ENCODE results near the gene RHBDF1. TPM values are rescaled to one million over a fixed set of nuclear protein-coding genes. Genes with fewer than 3 reads are reported as not detected.

Gene RHBDF1
- total and polyA plus RNA-seq, 9 of the 15 experiments (the other 6 are each of a cell fraction or from before 2014, with no cell fraction given), result 1.0 to 8.2 (median 4.2) TPM

DNA sequence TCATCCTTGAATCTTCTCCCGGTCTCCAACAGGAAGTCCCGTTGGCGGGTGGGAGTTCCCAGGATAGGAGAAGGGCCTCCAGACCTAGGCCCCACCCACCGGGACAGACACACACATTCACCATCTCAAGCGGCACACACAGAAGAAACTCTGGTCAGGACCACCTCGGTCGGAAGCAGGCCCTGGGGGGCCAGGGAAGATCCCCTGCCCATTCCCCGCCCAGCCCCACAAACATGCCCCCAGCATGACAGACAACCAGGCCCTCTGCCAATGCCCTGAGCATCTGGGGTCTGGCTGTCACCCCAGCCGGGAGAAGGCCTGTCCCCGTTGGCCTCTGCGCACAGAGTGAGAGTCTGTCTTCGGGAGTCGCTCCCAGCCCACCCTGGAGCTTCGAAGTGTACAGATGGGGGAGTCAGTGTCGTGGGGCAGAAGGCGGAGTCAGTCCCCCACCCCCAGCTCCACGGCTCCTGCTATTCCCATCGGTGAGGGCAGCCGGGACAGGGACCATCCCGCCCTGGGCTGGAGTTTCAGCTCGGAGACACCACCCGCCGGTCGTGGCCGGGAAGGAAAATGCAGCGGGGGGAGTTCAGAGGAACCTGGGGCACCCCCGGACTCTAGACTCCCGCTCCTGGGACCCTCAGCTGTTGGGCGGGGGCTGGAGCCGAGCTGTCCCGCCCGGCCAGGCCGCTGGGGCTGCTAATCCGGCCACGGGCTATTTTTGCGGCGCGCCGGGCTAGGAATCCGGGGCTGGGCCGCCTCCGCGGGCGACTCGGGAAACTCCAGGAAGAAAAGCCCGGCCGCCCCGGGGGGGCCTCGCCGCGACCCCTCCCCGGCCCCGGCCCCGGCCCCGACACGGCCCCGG is 660 bp downstream of the RHBDF1 start (continued):
- TF ChIP-seq, protein P1, sequence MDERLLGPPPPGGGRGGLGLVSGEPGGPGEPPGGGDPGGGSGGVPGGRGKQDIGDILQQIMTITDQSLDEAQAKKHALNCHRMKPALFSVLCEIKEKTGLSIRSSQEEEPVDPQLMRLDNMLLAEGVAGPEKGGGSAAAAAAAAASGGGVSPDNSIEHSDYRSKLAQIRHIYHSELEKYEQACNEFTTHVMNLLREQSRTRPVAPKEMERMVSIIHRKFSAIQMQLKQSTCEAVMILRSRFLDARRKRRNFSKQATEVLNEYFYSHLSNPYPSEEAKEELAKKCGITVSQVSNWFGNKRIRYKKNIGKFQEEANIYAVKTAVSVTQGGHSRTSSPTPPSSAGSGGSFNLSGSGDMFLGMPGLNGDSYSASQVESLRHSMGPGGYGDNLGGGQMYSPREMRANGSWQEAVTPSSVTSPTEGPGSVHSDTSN (CRISPR knock-in tag; IDR thresholded peaks at IDR 0.05; ENCODE audit: low read depth), result no peak
- TF ChIP-seq, protein P1 (tag; conservative IDR thresholded peaks at IDR 0.05; ENCODE audit: low read depth), result no peak
- TF ChIP-seq E2F3 (CRISPR knock-in tag; IDR thresholded peaks at IDR 0.05), result no peak
- TF ChIP-seq CXXC5 (CRISPR knock-in tag; IDR thresholded peaks at IDR 0.05), result no peak
- TF ChIP-seq RB1 (IDR thresholded peaks at IDR 0.05; ENCODE audit: low read depth), result no peak
- TF ChIP-seq, protein P2, sequence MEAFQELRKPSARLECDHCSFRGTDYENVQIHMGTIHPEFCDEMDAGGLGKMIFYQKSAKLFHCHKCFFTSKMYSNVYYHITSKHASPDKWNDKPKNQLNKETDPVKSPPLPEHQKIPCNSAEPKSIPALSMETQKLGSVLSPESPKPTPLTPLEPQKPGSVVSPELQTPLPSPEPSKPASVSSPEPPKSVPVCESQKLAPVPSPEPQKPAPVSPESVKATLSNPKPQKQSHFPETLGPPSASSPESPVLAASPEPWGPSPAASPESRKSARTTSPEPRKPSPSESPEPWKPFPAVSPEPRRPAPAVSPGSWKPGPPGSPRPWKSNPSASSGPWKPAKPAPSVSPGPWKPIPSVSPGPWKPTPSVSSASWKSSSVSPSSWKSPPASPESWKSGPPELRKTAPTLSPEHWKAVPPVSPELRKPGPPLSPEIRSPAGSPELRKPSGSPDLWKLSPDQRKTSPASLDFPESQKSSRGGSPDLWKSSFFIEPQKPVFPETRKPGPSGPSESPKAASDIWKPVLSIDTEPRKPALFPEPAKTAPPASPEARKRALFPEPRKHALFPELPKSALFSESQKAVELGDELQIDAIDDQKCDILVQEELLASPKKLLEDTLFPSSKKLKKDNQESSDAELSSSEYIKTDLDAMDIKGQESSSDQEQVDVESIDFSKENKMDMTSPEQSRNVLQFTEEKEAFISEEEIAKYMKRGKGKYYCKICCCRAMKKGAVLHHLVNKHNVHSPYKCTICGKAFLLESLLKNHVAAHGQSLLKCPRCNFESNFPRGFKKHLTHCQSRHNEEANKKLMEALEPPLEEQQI (IDR thresholded peaks at IDR 0.05), result no peak
- TF ChIP-seq ZNF124 (CRISPR knock-in tag; IDR thresholded peaks at IDR 0.05), result no peak
- TF ChIP-seq ZNF23 (CRISPR knock-in tag; IDR thresholded peaks at IDR 0.05), result no peak
- no peak for TF ChIP-seq SAFB2 (IDR thresholded peaks at IDR 0.05; ENCODE audit: borderline replicate concordance, low read depth, low read length, severe bottlenecking)
- TF ChIP-seq, protein P3, sequence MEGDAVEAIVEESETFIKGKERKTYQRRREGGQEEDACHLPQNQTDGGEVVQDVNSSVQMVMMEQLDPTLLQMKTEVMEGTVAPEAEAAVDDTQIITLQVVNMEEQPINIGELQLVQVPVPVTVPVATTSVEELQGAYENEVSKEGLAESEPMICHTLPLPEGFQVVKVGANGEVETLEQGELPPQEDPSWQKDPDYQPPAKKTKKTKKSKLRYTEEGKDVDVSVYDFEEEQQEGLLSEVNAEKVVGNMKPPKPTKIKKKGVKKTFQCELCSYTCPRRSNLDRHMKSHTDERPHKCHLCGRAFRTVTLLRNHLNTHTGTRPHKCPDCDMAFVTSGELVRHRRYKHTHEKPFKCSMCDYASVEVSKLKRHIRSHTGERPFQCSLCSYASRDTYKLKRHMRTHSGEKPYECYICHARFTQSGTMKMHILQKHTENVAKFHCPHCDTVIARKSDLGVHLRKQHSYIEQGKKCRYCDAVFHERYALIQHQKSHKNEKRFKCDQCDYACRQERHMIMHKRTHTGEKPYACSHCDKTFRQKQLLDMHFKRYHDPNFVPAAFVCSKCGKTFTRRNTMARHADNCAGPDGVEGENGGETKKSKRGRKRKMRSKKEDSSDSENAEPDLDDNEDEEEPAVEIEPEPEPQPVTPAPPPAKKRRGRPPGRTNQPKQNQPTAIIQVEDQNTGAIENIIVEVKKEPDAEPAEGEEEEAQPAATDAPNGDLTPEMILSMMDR (IDR thresholded peaks at IDR 0.05 in 2 of 3, conservative IDR thresholded peaks at IDR 0.05 in 1 of 3; ENCODE audit: insufficient read depth in 2 of 3, low read depth in 1 of 3, low read length in 3 of 3), result 0 out of 6 replicates have a peak, but pooled peaks of 1 of the 3 experiments have one; percentile 3
